GM12878 (cell line): ENCODE results near the gene ZNF83. TPM values are rescaled to one million over a fixed set of nuclear protein-coding genes. Genes with fewer than 3 reads are reported as not detected.

Experiments used
- BRCA1 ChIP-seq: IDR thresholded peaks from 2 replicates; pipeline ENCODE4 v1.6.1; 2011; ENCODE audit warnings: low read depth, low read length, improper control_type of control experiment
- CBX5 ChIP-seq: sonication (generic); IDR thresholded peaks from 2 replicates; pipeline ENCODE4 v1.6.1; 2016; ENCODE audit warnings: low read depth, moderate library complexity, mild to moderate bottlenecking, inconsistent platforms
- EGR1 ChIP-seq, 2 experiments: IDR thresholded peaks; 1 replicate in 1 of 2; 2 replicates in 1 of 2; pipeline ENCODE4 v1.6.1; 2011 to 2012; ENCODE audit warnings: low read depth in 2 of 2, low read length in 2 of 2, borderline replicate concordance in 1 of 2, mild to moderate bottlenecking in 1 of 2, moderate library complexity in 1 of 2
- FOS ChIP-seq: IDR thresholded peaks from 3 replicates; pipeline ENCODE4 v1.6.1; 2011; ENCODE audit warnings: borderline replicate concordance; ENCODE audit not compliant: insufficient read length; ENCODE audit errors: extremely low read depth
- HCFC1 ChIP-seq: fragments of 150-350 bp; IDR thresholded peaks from 2 replicates; pipeline ENCODE4 v1.6.1; 2014; ENCODE audit warnings: low read length
- MAX ChIP-seq: IDR thresholded peaks from 2 replicates; pipeline ENCODE4 v1.6.1; 2012; ENCODE audit warnings: low read depth, low read length, improper control_type of control experiment
- MEF2B ChIP-seq: fragments of 450-650 bp; IDR thresholded peaks from 2 replicates; pipeline ENCODE4 v1.6.1; 2018; ENCODE audit warnings: mild to moderate bottlenecking, moderate library complexity; ENCODE audit not compliant: partially characterized antibody, poor library complexity, severe bottlenecking
- MTA2 ChIP-seq: fragments of 450-650 bp; IDR thresholded peaks from 2 replicates; pipeline ENCODE4 v1.6.1; 2016; ENCODE audit warnings: low read depth, mild to moderate bottlenecking, moderate library complexity
- NFXL1 ChIP-seq: fragments of 450-650 bp; IDR thresholded peaks from 2 replicates; pipeline ENCODE4 v1.6.1; 2017; ENCODE audit warnings: antibody characterized with exemption, mild to moderate bottlenecking, borderline replicate concordance
- NKRF ChIP-seq: fragments of 450-650 bp; conservative IDR thresholded peaks from 2 replicates; pipeline ENCODE4 v1.6.1; 2017; ENCODE audit warnings: mild to moderate bottlenecking, moderate library complexity
- NRF1 ChIP-seq: conservative IDR thresholded peaks from 2 replicates; pipeline ENCODE4 v1.6.1; 2011; ENCODE audit warnings: mild to moderate bottlenecking, low read depth, low read length, improper control_type of control experiment
- PAX8 ChIP-seq: fragments of 450-650 bp; IDR thresholded peaks from 2 replicates; pipeline ENCODE4 v1.6.1; 2017; ENCODE audit warnings: mild to moderate bottlenecking, moderate library complexity
- RCOR1 ChIP-seq: conservative IDR thresholded peaks from 2 replicates; pipeline ENCODE4 v1.6.1; 2012; ENCODE audit warnings: low read depth, low read length, improper control_type of control experiment
- RELB ChIP-seq: fragments of 450-650 bp; IDR thresholded peaks from 2 replicates; pipeline ENCODE4 v1.6.1; 2017; ENCODE audit warnings: low read depth, mild to moderate bottlenecking, moderate library complexity
- SMAD5 ChIP-seq: IDR thresholded peaks from 2 replicates; pipeline ENCODE4 v1.6.1; 2016; ENCODE audit warnings: antibody characterized with exemption, low read depth
- SMARCA5 ChIP-seq: fragments of 450-650 bp; IDR thresholded peaks from 2 replicates; pipeline ENCODE4 v1.6.1; 2017; ENCODE audit warnings: mild to moderate bottlenecking
- ZBTB4 ChIP-seq: fragments of 450-650 bp; formaldehyde crosslinking; IDR thresholded peaks from 2 replicates; pipeline ENCODE4 v1.4.0; 2022; ENCODE audit warnings: mild to moderate bottlenecking, moderate library complexity
- ZNF687 ChIP-seq: fragments of 450-650 bp; IDR thresholded peaks from 2 replicates; pipeline ENCODE4 v1.6.1; 2017; ENCODE audit warnings: mild to moderate bottlenecking, moderate library complexity
- polyA plus RNA-seq, 11 experiments: library from polyadenylated mRNA; depleted of rRNA in 4 of 11; unstranded in 6 of 11; stranded (reverse) in 5 of 11; fragments of >200 nt; fragmentation: Nextera tagmentation in 4 of 11; fragmentation: Illumina TruSeq in 1 of 11; extraction: Ambion mirVana in 4 of 11; extraction: Trizol in 1 of 11; gene quantifications; 1 replicate in 1 of 11; 2 replicates in 10 of 11; pipeline versions ENCODE4 v1.2.1 to v1.2.3, GENCODE V29; 2011 to 2016; ENCODE audit warnings: inconsistent platforms in 2 of 11, missing spikeins in 2 of 11, low read depth in 1 of 11
- total RNA-seq, 4 experiments: library from RNA; depleted of rRNA in 3 of 4; stranded (reverse); fragments of >200 nt in 3 of 4; fragmentation: Illumina TruSeq in 1 of 4; extraction: Trizol in 1 of 4; gene quantifications; 2 replicates each; pipeline versions ENCODE4 v1.2.1 to v1.2.3, GENCODE V29; 2013 to 2021

ZNF83 gene
- total and polyA plus RNA-seq, 10 of the 15 experiments (the other 5 are each of a cell fraction or from before 2014, with no cell fraction given) = 9.9 to 90.1 (median 18.7) TPM

GRCh38 chr19:52570000-52570861, 67.9 kb downstream of the ZNF83 start, which contains the start of gene ZNF701 (continued):
- TF ChIP-seq ZNF687 (peak; percentile 60; the same call in 1 of the 2 replicates), MEF2B (peak; percentile 67), NFXL1 (no peak), FOS (no peak), SMAD5 (no peak), NRF1 (peak; percentile 77), CBX5 (no peak), MAX (peak; percentile 21; the same call in 1 of the 2 replicates), NKRF (peak; percentile 98), RELB (peak; percentile 39; the same call in 1 of the 2 replicates), RCOR1 (no peak), MTA2 (no peak), EGR1 (IDR thresholded peaks at IDR 0.05; ENCODE audit: borderline replicate concordance in 1 of 2, low read depth in 2 of 2, low read length in 2 of 2) (no peak), ZBTB4 (CRISPR knock-in tag) (no peak), SMARCA5 (peak; percentile 52; the same call in 1 of the 2 replicates), HCFC1 (peak; percentile 22; the same call in 1 of the 2 replicates), PAX8 (no peak), BRCA1 (no peak)
